GM12801 (cell line): ENCODE results near the gene JAK1.

Experiments
- TF ChIP-seq, protein P1 (sequence below): IDR thresholded peaks from one replicate; pipeline ENCODE4 v1.5.1; 2011; ENCODE audit warnings: control low read depth; ENCODE audit not compliant: insufficient read length; ENCODE audit errors: extremely low read depth

Gene JAK1

DNA sequence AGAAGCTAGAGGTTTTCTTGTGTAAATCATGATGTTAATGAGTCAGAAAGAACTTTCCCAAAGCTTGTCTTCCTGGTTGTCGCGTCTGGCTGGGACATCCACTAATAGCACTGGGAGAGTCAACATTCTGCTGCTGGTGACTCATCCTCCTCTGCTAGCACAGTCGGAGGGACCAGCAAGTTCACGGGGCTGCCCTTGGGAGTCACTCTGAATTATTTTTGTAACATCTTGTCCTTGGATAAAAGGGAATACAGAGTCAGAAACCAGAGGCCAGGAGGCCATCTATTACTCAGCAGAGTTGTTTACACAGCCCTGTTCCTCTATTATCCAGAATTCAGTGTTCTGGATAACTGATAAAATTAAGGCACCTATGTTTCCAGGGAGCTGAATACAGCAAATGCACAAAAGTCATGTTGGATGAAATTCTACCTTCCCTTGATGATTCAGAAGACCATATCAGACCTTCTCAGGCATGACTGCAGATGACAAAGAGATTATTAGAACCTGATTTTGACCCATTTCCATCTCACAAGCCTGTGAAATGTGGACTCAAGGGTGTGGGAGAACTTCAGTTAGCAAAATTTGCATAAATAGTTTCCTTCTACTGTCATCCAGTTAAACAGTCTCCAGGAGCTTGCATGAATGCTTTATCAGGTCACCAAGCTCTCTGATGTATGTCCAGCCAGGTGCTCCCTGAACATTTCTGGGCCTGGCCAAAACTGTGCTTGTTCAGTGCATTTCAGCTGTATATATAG is 68.1 kb downstream of the JAK1 start:
- TF ChIP-seq, protein P1, sequence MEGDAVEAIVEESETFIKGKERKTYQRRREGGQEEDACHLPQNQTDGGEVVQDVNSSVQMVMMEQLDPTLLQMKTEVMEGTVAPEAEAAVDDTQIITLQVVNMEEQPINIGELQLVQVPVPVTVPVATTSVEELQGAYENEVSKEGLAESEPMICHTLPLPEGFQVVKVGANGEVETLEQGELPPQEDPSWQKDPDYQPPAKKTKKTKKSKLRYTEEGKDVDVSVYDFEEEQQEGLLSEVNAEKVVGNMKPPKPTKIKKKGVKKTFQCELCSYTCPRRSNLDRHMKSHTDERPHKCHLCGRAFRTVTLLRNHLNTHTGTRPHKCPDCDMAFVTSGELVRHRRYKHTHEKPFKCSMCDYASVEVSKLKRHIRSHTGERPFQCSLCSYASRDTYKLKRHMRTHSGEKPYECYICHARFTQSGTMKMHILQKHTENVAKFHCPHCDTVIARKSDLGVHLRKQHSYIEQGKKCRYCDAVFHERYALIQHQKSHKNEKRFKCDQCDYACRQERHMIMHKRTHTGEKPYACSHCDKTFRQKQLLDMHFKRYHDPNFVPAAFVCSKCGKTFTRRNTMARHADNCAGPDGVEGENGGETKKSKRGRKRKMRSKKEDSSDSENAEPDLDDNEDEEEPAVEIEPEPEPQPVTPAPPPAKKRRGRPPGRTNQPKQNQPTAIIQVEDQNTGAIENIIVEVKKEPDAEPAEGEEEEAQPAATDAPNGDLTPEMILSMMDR: no peak

DNA sequence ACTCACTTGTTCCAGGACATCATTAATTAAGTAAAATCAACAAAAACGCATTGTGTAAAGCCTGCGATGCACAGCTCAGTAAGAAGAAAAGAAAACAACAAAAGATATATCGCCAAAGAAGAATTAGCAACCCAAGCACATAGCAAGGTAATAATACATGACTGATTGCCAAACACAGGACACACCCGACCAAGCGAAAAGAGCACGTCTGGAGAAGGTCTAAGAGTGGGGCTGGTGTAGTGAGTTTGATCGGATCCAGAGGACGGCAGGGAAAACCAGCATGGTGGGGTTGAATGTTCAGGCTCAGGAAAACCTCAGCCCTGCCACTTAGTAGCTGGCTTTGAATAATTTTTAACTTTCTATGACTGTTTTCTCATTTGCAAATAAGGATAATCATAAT is 69.8 kb downstream of the JAK1 start:
- TF ChIP-seq, protein P1: no peak

DNA sequence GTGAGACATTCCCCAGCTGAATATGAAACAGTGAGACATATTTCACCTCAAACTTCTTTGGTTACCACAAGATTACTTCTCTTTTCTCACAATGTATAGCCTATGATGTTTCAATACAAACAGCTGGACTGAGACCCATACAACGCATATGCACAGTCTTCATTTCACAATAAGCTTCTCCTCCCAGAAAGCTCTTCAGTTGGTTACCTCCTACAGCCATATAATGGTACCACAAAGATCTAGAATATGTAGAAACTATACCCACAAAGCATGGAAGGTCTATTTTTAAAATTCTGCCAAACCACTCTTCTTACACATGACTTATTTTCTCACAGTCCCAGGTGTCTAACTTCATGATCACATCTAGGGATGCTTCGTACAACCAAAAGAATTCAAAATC is 70.8 kb downstream of the JAK1 start:
- TF ChIP-seq, protein P1: no peak

- TF ChIP-seq, protein P1: no peak
Measured at GRCh38 chr1:64894438-64895196, 71.7 kb downstream of the JAK1 start.

DNA sequence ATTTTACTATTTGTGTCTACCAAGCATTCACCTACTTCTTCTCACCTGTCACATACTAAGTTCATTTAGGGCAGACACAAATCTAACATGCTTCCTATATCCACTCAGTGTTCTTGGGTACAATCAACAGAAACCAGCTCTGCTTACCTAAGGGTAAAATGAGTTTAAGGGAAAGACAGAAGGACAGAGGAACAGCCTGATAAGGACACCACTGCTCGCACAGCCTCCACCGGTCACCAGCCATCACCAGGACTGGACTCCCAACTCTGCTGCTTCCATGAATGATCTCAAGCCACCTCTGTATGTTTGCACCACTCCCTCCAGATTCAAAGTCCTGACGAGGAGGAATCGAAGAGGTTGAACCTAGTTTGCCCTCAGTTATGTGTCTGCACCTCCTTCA is 72.4 kb downstream of the JAK1 start:
- TF ChIP-seq, protein P1: no peak

GRCh38 chr1:64892576-64893573 is 73.5 kb downstream of the JAK1 start:
- TF ChIP-seq, protein P1: no peak

- TF ChIP-seq, protein P1: no peak
Measured at GRCh38 chr1:64891448-64891825, 74.9 kb downstream of the JAK1 start.
